Smooth muscle cell (in vitro differentiated cells): ENCODE results near the gene PNPLA2. TPM values are rescaled to one million over a fixed set of nuclear protein-coding genes. Genes with fewer than 3 reads are reported as not detected.

Experiments used
- DNase-seq: peaks from one replicate; lab custom pipeline; 2025; ENCODE audit not compliant: unreplicated experiment; lab: John Stamatoyannopoulos, UW
- H2AFZ ChIP-seq: fragments of 200-600 bp; sonication (generic); 2 replicates; pipeline ENCODE4 v1.6.0; 2016; ENCODE audit warnings: antibody characterized with exemption, low read depth, mild to moderate bottlenecking
- H3F3A ChIP-seq: fragments of 200-600 bp; sonication (generic); 2 replicates; pipeline ENCODE4 v1.6.0; 2017; ENCODE audit warnings: antibody characterized with exemption, low read depth
- H3K27ac ChIP-seq: fragments of 200-600 bp; sonication (generic); 2 replicates; pipeline ENCODE4 v1.5.1; 2016; ENCODE audit warnings: low read depth, mild to moderate bottlenecking
- H3K27me3 ChIP-seq: fragments of 200-600 bp; sonication (generic); 2 replicates; pipeline ENCODE4 v1.6.1; 2016; ENCODE audit warnings: low read depth, mild to moderate bottlenecking
- H3K36me3 ChIP-seq: fragments of 200-600 bp; sonication (generic); 2 replicates; pipeline ENCODE4 v1.5.1; 2016; ENCODE audit warnings: low read depth
- H3K4me1 ChIP-seq: fragments of 200-600 bp; sonication (generic); 2 replicates; pipeline ENCODE4 v1.5.1; 2016; ENCODE audit warnings: low read depth
- H3K4me2 ChIP-seq: fragments of 200-600 bp; sonication (generic); 2 replicates; pipeline ENCODE4 v1.6.0; 2016; ENCODE audit warnings: mild to moderate bottlenecking
- H3K4me3 ChIP-seq: fragments of 200-600 bp; sonication (generic); 2 replicates; pipeline ENCODE4 v1.5.1; 2016; ENCODE audit warnings: mild to moderate bottlenecking
- H3K79me2 ChIP-seq: fragments of 200-600 bp; sonication (generic); 2 replicates; pipeline ENCODE4 v1.6.0; 2016; ENCODE audit warnings: low read depth, mild to moderate bottlenecking
- H3K9ac ChIP-seq: fragments of 200-600 bp; sonication (generic); 2 replicates; pipeline ENCODE4 v1.6.0; 2016; ENCODE audit warnings: low read depth
- H3K9me3 ChIP-seq: fragments of 200-600 bp; sonication (generic); replicated peaks from 2 replicates; pipeline ENCODE4 v1.5.1; 2016; ENCODE audit warnings: low read depth
- H4K20me1 ChIP-seq: fragments of 200-600 bp; sonication (generic); 2 replicates; pipeline ENCODE4 v1.6.0; 2016; ENCODE audit warnings: low read depth
- WGBS: methylation state at CpG from one replicate; pipeline ENCODE4 v1.1.7; 2016; ENCODE audit warnings: low lambda C conversion rate; 5-methylcytosine and 5-hydroxymethylcytosine counted together
- polyA plus RNA-seq: library from polyadenylated mRNA; unstranded; fragments of >200 nt; fragmentation: Nextera tagmentation; extraction: Ambion mirVana; gene quantifications from 2 replicates; pipeline ENCODE4 v1.2.1, GENCODE V29; 2016
- total RNA-seq: library from RNA; depleted of rRNA; stranded (reverse); fragments of >200 nt; gene quantifications from 2 replicates; pipeline ENCODE4 v1.2.3, GENCODE V29; 2014
- TF ChIP-seq, protein P1 (sequence below): fragments of 200-600 bp; sonication (generic); IDR thresholded peaks from 2 replicates; pipeline ENCODE4 v1.5.1; 2017; ENCODE audit warnings: borderline replicate concordance, mild to moderate bottlenecking, antibody characterized with exemption; ENCODE audit not compliant: insufficient read depth, poor library complexity, severe bottlenecking

PNPLA2 gene
- total and polyA plus RNA-seq, 2 experiments from 2014 or later = 12.4 to 26.4 TPM

DNA sequence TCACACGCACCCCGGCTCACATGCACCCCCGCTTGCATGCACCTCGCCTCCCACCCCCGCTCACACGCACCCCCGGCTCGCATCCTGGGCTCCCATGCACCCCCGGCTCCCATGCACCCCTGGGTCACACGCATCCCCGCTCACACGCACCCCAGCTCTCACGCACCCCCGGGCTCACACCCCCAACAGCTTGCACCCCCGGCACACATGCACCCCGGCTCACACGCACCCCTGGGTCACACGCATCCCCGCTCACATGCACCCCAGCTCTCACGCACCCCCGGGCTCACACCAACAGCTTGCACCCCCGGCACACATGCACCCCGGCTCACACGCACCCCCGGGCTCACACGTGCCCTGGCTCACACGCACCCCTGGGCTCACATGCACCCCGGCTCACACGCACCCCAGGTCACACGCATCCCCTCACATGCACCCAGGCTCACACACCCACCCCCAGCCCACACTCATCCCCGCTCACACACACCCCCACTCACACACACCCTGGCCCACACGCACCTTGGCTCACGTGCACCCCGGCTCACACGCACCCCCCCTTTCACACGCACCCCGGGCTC, 40.1 kb downstream of the PNPLA2 start:
- H4K20me1 ChIP-seq = peaks cover 82% of the 10 kb centered on the region
- no peak overlapping the region for H2AFZ ChIP-seq
- no peak for DNase-seq
- H3K4me3 ChIP-seq = no peak overlapping the region
- H3K36me3 ChIP-seq = no peaks in the 10 kb centered on the region
- H3K27ac ChIP-seq = no peak overlapping the region
- no peak overlapping the region for H3K4me2 ChIP-seq
- 100% methylated on average over 10 of the region's 37 CpGs for WGBS
- H3K4me1 ChIP-seq = peaks cover 30% of the 10 kb centered on the region
- no peaks in the 10 kb centered on the region for H3F3A ChIP-seq
- TF ChIP-seq, protein P1, sequence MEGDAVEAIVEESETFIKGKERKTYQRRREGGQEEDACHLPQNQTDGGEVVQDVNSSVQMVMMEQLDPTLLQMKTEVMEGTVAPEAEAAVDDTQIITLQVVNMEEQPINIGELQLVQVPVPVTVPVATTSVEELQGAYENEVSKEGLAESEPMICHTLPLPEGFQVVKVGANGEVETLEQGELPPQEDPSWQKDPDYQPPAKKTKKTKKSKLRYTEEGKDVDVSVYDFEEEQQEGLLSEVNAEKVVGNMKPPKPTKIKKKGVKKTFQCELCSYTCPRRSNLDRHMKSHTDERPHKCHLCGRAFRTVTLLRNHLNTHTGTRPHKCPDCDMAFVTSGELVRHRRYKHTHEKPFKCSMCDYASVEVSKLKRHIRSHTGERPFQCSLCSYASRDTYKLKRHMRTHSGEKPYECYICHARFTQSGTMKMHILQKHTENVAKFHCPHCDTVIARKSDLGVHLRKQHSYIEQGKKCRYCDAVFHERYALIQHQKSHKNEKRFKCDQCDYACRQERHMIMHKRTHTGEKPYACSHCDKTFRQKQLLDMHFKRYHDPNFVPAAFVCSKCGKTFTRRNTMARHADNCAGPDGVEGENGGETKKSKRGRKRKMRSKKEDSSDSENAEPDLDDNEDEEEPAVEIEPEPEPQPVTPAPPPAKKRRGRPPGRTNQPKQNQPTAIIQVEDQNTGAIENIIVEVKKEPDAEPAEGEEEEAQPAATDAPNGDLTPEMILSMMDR = no peak
- H3K9me3 ChIP-seq = no peaks in the 10 kb centered on the region
- no peaks in the 10 kb centered on the region for H3K27me3 ChIP-seq
- H3K79me2 ChIP-seq = no peaks in the 10 kb centered on the region
- H3K9ac ChIP-seq = no peak overlapping the region

DNA sequence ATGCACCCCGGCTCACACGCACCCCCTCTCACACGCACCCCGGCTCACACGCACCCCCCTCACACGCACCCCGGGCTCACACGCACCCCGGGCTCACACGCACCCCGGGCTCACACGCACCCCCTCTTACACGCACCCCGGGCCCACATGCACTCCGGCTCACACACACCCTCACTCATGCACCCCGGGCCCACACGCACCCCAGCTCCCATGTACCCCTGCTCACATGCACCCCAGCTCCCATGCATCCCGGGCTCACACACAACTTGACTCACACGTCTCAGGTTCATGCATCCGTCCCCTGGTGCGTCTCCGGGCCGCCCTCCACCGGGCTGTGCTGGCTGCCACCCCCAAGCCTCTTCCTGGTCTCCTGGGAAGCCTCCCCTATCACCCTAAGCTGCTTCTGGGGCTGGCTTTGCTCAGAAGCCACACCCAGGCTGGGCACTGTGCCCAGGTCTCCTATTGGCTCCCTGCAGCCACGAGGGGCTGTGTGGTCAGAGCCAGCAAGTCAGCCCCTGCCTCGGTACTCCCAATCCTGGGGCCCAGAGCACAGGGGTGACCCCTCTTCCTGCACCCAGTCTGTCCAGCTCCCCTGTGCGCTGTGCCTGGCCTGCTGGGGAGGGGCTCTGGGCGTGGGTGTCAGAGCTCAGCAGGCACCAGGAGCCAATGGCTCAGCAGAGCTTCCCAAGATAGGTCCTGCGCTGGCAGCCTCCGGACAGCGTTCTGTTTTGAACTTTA, 40.8 kb downstream of the PNPLA2 start:
- H3K27ac ChIP-seq = no peak overlapping the region
- H3K36me3 ChIP-seq = no peaks in the 10 kb centered on the region
- WGBS = 76% methylated on average over 15 of the region's 31 CpGs
- TF ChIP-seq, protein P1 = no peak
- no peak overlapping the region for H3K4me3 ChIP-seq
- no peaks in the 10 kb centered on the region for H3K9me3 ChIP-seq
- H3K4me1 ChIP-seq = peaks cover 24% of the 10 kb centered on the region
- H3K9ac ChIP-seq = no peak overlapping the region
- no peaks in the 10 kb centered on the region for H3F3A ChIP-seq
- peak; percentile 44 for DNase-seq
- no peaks in the 10 kb centered on the region for H3K79me2 ChIP-seq
- H2AFZ ChIP-seq = no peak overlapping the region
- peaks cover 77% of the 10 kb centered on the region for H4K20me1 ChIP-seq
- H3K27me3 ChIP-seq = no peaks in the 10 kb centered on the region
- peak overlapping the region; percentile 67 for H3K4me2 ChIP-seq

DNA sequence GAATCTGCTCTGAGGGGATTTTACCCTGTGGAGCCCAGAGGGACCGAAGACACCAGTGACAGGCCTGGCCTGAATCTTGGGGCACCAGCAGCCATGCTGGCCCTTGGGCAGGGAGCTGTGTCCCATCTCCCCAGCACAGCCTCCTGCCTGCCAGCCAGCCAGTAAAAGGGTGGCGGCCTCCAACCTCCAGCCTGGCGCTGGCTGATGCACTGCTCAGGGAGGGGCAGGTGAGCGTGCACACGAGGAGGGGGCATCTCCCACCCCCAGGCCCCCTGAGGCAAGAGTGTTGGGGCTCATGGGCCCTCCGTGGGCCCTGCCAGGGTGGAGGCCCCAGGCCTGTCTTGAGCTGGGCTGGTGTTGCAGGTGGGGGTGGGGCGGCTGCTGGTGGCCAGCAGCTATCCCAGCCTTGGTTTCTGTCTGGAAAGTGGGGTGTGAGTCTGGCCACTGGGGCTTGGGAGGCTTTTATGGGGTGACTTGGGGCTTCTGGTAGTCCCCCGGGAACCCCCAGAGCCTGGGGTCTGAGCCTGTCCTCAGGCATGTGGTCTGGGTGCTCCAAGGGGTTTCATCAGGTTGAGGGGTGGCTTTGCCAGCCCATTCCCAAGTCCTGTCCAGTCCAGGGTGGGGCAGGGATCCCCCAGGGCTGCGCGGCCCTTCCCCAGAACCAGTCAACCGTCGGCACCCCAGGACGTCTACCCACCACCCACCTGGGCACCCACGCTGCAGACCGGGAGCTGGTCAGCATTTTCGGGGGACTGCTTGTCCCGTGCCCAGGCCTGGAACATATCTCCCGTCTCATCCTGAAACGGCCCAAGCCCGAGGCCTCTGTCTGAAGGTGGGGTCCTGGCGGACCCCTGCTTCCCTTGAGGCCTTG, 41.8 kb downstream of the PNPLA2 start:
- Histone ChIP-seq H3K9me3 (no peaks in the 10 kb centered on the region), H3F3A (no peaks in the 10 kb centered on the region), H3K79me2 (no peaks in the 10 kb centered on the region), H4K20me1 (peaks cover 68% of the 10 kb centered on the region), H3K4me1 (peaks cover 16% of the 10 kb centered on the region), H2AFZ (no peak overlapping the region), H3K27ac (no peak overlapping the region), H3K4me2 (peak overlapping the region; percentile 67), H3K9ac (no peak overlapping the region), H3K27me3 (no peaks in the 10 kb centered on the region), H3K4me3 (no peak overlapping the region), H3K36me3 (no peaks in the 10 kb centered on the region)
- DNase-seq = no peak
- TF ChIP-seq, protein P1 = no peak
- WGBS = 89% methylated on average over 21 of the region's 21 CpGs
